K562 (cell line): ENCODE data around the gene SNRPA. TPM values are rescaled to one million over a fixed set of nuclear protein-coding genes. Genes with fewer than 3 reads are reported as not detected.

Experiments
- ATAC-seq: fragments of 200-7000 bp; cut with Tn5 transposase; 3 replicates; pipeline ENCODE4 v1.9.1; 2020; ENCODE audit warnings: moderate library complexity
- BruUV-seq: library from RNA; stranded (reverse); fragments of 400-500 nt; replicated peaks from 2 replicates; lab custom pipeline; 2021; lab: Mats Ljungman, UMichigan
- CTCF ChIA-PET: fragments of 300-600 bp; formaldehyde crosslinking; extraction: SDS; loops from one replicate; lab custom pipeline; 2021; ENCODE audit warnings: low intra/inter-chr PET ratio; lab: Yijun Ruan, JAX
- POLR2A ChIA-PET: fragments of 300-600, 350-650 bp; sonication (Branson Sonifier 250); formaldehyde crosslinking; extraction: SDS; loops from one replicate; lab custom pipeline; 2021; ENCODE audit warnings: antibody characterized with exemption, inconsistent platforms; lab: Yijun Ruan, JAX
- DNase-seq, 4 experiments: peaks; one replicate each; pipeline versions ENCODE4 v3.0.0 to v3.0.0-alpha.2; 2011 to 2018; ENCODE audit warnings: low spot score in 3 of 4, mixed read lengths in 3 of 4; ENCODE audit errors: extremely low read depth in 1 of 4
- FAIRE-seq: peaks from 2 replicates; lab custom pipeline; 2011; peaks lifted over from hg19 to GRCh38; lab: Jason Lieb, UNC
- H2AFZ ChIP-seq: 2 replicates; pipeline ENCODE4 v1.6.0; 2011; ENCODE audit warnings: low read depth, low read length, control low read depth, inconsistent platforms
- H3K27ac ChIP-seq: fragments of 200-600 bp; 3 replicates; pipeline ENCODE4 v1.8.0; 2011; ENCODE audit warnings: low read depth, mild to moderate bottlenecking, control low read depth, inconsistent platforms, low read length, moderate library complexity, mixed read lengths; ENCODE audit errors: extremely low read depth
- H3K27me3 ChIP-seq, 2 experiments: fragments of 300-600 bp in 1 of 2; 2 replicates in 1 of 2; 3 replicates in 1 of 2; pipeline versions ENCODE4 v1.6.0 to v1.8.0; 2011; ENCODE audit warnings: inconsistent platforms in 2 of 2, low read length in 2 of 2, mild to moderate bottlenecking in 1 of 2, mixed read lengths in 1 of 2, moderate library complexity in 1 of 2; ENCODE audit not compliant: control insufficient read depth in 2 of 2, insufficient read depth in 2 of 2
- H3K36me3 ChIP-seq: fragments of 300-600 bp; 3 replicates; pipeline ENCODE4 v1.8.0; 2011; ENCODE audit warnings: mild to moderate bottlenecking, low read length, inconsistent platforms; ENCODE audit not compliant: control insufficient read depth, insufficient read depth
- H3K4me1 ChIP-seq, 2 experiments: fragments of 200-600 bp in 1 of 2; replicated peaks in 1 of 2; 2 replicates in 1 of 2; 3 replicates in 1 of 2; pipeline versions ENCODE4 v1.5.1 to v1.8.0; 2011; ENCODE audit warnings: inconsistent platforms in 2 of 2, low read length in 2 of 2, mild to moderate bottlenecking in 1 of 2, mixed read lengths in 1 of 2, moderate library complexity in 1 of 2; ENCODE audit not compliant: control insufficient read depth in 2 of 2, insufficient read depth in 2 of 2
- H3K4me2 ChIP-seq: 2 replicates; pipeline ENCODE4 v1.6.1; 2011; ENCODE audit warnings: low read length, control low read depth, inconsistent platforms, mixed read lengths; ENCODE audit not compliant: insufficient read depth
- H3K4me3 ChIP-seq: fragments of 200-600 bp; sonication (generic), shearing (Covaris generic); 2 replicates; pipeline ENCODE4 v1.5.1; 2016; ENCODE audit warnings: control low read depth, inconsistent platforms
- H3K79me2 ChIP-seq: fragments of 200-600 bp; 3 replicates; pipeline ENCODE4 v1.8.0; 2011; ENCODE audit warnings: low read length, inconsistent platforms; ENCODE audit not compliant: control insufficient read depth, insufficient read depth
- H3K9ac ChIP-seq, 2 experiments: 2 replicates each; pipeline versions ENCODE4 v1.6.0 to v1.6.1; 2011; ENCODE audit warnings: low read depth in 2 of 2, low read length in 2 of 2, control low read depth in 1 of 2, inconsistent platforms in 1 of 2, mild to moderate bottlenecking in 1 of 2, mixed read lengths in 1 of 2; ENCODE audit not compliant: insufficient read depth in 1 of 2
- H3K9me1 ChIP-seq: one replicate; pipeline ENCODE4 v1.6.0; 2011; ENCODE audit warnings: inconsistent platforms, mild to moderate bottlenecking, low read length, moderate library complexity; ENCODE audit not compliant: control insufficient read depth, insufficient read depth
- H3K9me3 ChIP-seq: replicated peaks from 2 replicates; pipeline ENCODE4 v1.5.1; 2011; ENCODE audit warnings: low read depth, low read length, inconsistent platforms; ENCODE audit not compliant: control insufficient read depth, insufficient read depth
- H4K20me1 ChIP-seq: replicated peaks from 2 replicates; pipeline ENCODE4 v1.6.1; 2011; ENCODE audit warnings: low read length, inconsistent platforms, mixed read lengths; ENCODE audit not compliant: control insufficient read depth, insufficient read depth
- BRCA1 ChIP-seq, 2 experiments: fragments of 450-650 bp in 1 of 2; sonication (generic) in 1 of 2; formaldehyde crosslinking in 1 of 2; IDR thresholded peaks; 2 replicates each; pipeline versions ENCODE4 v1.5.0 to v1.6.1; 2017 to 2020; ENCODE audit warnings: mild to moderate bottlenecking in 1 of 2, missing genetic modification reagents in 1 of 2
- CREBBP ChIP-seq: IDR thresholded peaks from one replicate; pipeline ENCODE4 v1.6.1; 2012; ENCODE audit warnings: low read depth, mild to moderate bottlenecking, control low read depth, inconsistent platforms, low read length
- E2F3 ChIP-seq: fragments of 250-450 bp; sonication (Bioruptor Pico); IDR thresholded peaks from 2 replicates; pipeline ENCODE4 v1.4.0; 2020; ENCODE audit warnings: mild to moderate bottlenecking
- ETV1 ChIP-seq: fragments of 450-650 bp; conservative IDR thresholded peaks from 2 replicates; pipeline ENCODE4 v1.6.1; 2016; ENCODE audit warnings: missing genetic modification characterization, control low read depth, low read depth, missing compliant biosample characterization
- FIP1L1 ChIP-seq: fragments of 200-400 bp; formaldehyde crosslinking; IDR thresholded peaks from 2 replicates; pipeline ENCODE4 v1.6.1; 2018; ENCODE audit warnings: mild to moderate bottlenecking, low read depth, low read length; ENCODE audit not compliant: poor library complexity, severe bottlenecking
- NBN ChIP-seq: fragments of 450-650 bp; IDR thresholded peaks from 2 replicates; pipeline ENCODE4 v1.6.1; 2016; ENCODE audit warnings: low read depth, mild to moderate bottlenecking
- NCOA1 ChIP-seq: fragments of 450-650 bp; IDR thresholded peaks from 2 replicates; pipeline ENCODE4 v1.6.1; 2016; ENCODE audit warnings: low read depth
- NCOA4 ChIP-seq: fragments of 450-650 bp; IDR thresholded peaks from 2 replicates; pipeline ENCODE4 v1.6.1; 2018; ENCODE audit warnings: mild to moderate bottlenecking; ENCODE audit not compliant: partially characterized antibody
- NR2C1 ChIP-seq, 2 experiments: fragments of 450-650 bp; IDR thresholded peaks; 2 replicates each; pipeline ENCODE4 v1.6.1; 2017; ENCODE audit warnings: mild to moderate bottlenecking in 2 of 2, antibody characterized with exemption in 1 of 2, inconsistent platforms in 1 of 2, missing compliant biosample characterization in 1 of 2, missing genetic modification characterization in 1 of 2
- RBM25 ChIP-seq: fragments of 200-400 bp; formaldehyde crosslinking; IDR thresholded peaks from 2 replicates; pipeline ENCODE4 v1.6.1; 2018; ENCODE audit warnings: low read length, low read depth, moderate library complexity; ENCODE audit not compliant: severe bottlenecking
- SRSF9 ChIP-seq: fragments of 200-400 bp; formaldehyde crosslinking; IDR thresholded peaks from 2 replicates; pipeline ENCODE4 v1.6.1; 2017; ENCODE audit warnings: low read depth, low read length, borderline replicate concordance
- SUPT5H ChIP-seq: fragments of 450-650 bp; IDR thresholded peaks from 2 replicates; pipeline ENCODE4 v1.6.1; 2016
- USF1 ChIP-seq: sonication (generic); formaldehyde crosslinking; IDR thresholded peaks from 2 replicates; pipeline ENCODE4 v1.9.0; 2022; ENCODE audit warnings: mild to moderate bottlenecking, missing genetic modification reagents
- ZBTB5 ChIP-seq: fragments of 450-650 bp; IDR thresholded peaks from 2 replicates; pipeline ENCODE4 v1.6.1; 2017; ENCODE audit warnings: antibody characterized with exemption
- ZNF133 ChIP-seq: fragments of 250-450 bp; sonication (Bioruptor Pico); IDR thresholded peaks from 2 replicates; pipeline ENCODE4 v1.4.0; 2020; ENCODE audit warnings: mild to moderate bottlenecking
- ZNF589 ChIP-seq: fragments of 200-800 bp; sonication (Bioruptor generic); IDR thresholded peaks from 2 replicates; pipeline ENCODE4 v1.6.1; 2016; ENCODE audit warnings: low read depth, missing genetic modification characterization, missing compliant biosample characterization
- WGBS: fragments of 100-300 bp; shearing (Covaris generic); methylation state at CpG from one replicate; pipeline ENCODE4 v1.1.6; 2016; ENCODE audit warnings: low coverage, mixed read lengths; ENCODE audit not compliant: insufficient coverage; ENCODE audit errors: missing lambda C conversion rate; 5-methylcytosine and 5-hydroxymethylcytosine counted together
- in situ Hi-C: fragments of 300-500 bp; cut with MboI; formaldehyde crosslinking; loops from 4 replicates; pipeline ENCODE4 v1.15.0; 2018; ENCODE audit warnings: inconsistent platforms, mixed read lengths
- intact Hi-C: fragments of 100-400 bp; cut with micrococcal nuclease; formaldehyde crosslinking; loops from 2 replicates; pipeline ENCODE4 v1.14.2; 2022
- polyA plus RNA-seq, 8 experiments: library from polyadenylated mRNA; depleted of rRNA in 4 of 8; stranded (reverse) in 5 of 8; unstranded in 3 of 8; fragments of >200 nt; fragmentation: Nextera tagmentation in 2 of 8; fragmentation: Illumina TruSeq in 1 of 8; extraction: Ambion mirVana in 2 of 8; extraction: Trizol in 1 of 8; gene quantifications; 2 replicates each; pipeline versions ENCODE4 v1.2.1 to v1.2.3, GENCODE V29; 2011 to 2014; ENCODE audit warnings: inconsistent platforms in 1 of 8, missing spikeins in 1 of 8
- total RNA-seq, 7 experiments: library from RNA; depleted of rRNA in 6 of 7; stranded (reverse); fragments of >200 nt in 6 of 7; fragmentation: Illumina TruSeq in 2 of 7; extraction: Trizol in 2 of 7; gene quantifications; 2 replicates each; pipeline versions ENCODE4 v1.2.1 to v1.2.3, GENCODE V29; 2011 to 2021; ENCODE audit warnings: low replicate concordance in 1 of 7

Gene SNRPA
- total and polyA plus RNA-seq, 9 of the 15 experiments (the other 6 are each of a cell fraction or from before 2014, with no cell fraction given): 16.3 to 311 (median 193) TPM

- peak overlapping the region; percentile 28 to 98 for H3K9ac ChIP-seq
- ChIA-PET POLR2A (interaction anchor here (0.5 to 1.7 kb wide), 8 partner anchors 8 to 464 kb away, joined by 3 to 9 read pairs (median 3); partner anchors contain the start of genes ACTMAP and RAB4B), CTCF (no interaction called here)
- peak overlapping the region; percentile 19 for H3K4me3 ChIP-seq
- peaks cover 74% of the 10 kb centered on the region for H3K79me2 ChIP-seq
- peaks cover 19% of the 10 kb centered on the region for H3K9me1 ChIP-seq
- H4K20me1 ChIP-seq: peaks cover 50% of the 10 kb centered on the region
- ATAC-seq (no peak), FAIRE-seq (peak; percentile 32), DNase-seq (peak in 1 of 4 experiments; percentile 48)
- H3K4me1 ChIP-seq: peaks cover 53 to 73% of the 10 kb centered on the region in 2 experiments
- H3K9me3 ChIP-seq: no peaks in the 10 kb centered on the region
- no peak overlapping the region for H2AFZ ChIP-seq
- BruUV-seq: TSS peak; percentile 60
- H3K4me2 ChIP-seq: peak overlapping the region; percentile 79
- H3K27ac ChIP-seq: peak overlapping the region; percentile 53
- peaks cover 65% of the 10 kb centered on the region; the same call in 2 of the 3 replicates for H3K36me3 ChIP-seq
- WGBS: 29% methylated on average over 11 of the region's 13 CpGs
- intact Hi-C loops (no loop called here), in situ Hi-C loops (no loop called here)
- H3K27me3 ChIP-seq: no peaks in the 10 kb centered on the region
- TF ChIP-seq NR2C1 (IDR thresholded peaks at IDR 0.05): no peak
- no peak for TF ChIP-seq NR2C1 (tag; IDR thresholded peaks at IDR 0.05)
- TF ChIP-seq ETV1 (tag): no peak
- TF ChIP-seq RBM25: no peak
- TF ChIP-seq NBN: no peak
- no peak for TF ChIP-seq SRSF9
- no peak for TF ChIP-seq E2F3 (CRISPR knock-in tag)
- 0 out of 2 replicates have a peak, but pooled peaks have one; percentile 14 for TF ChIP-seq USF1 (CRISPR knock-in tag)
- no peak for TF ChIP-seq ZNF133 (CRISPR knock-in tag)
- no peak for TF ChIP-seq NCOA4
- TF ChIP-seq SUPT5H: 0 out of 2 replicates have a peak, but pooled peaks have one; percentile 29
- no peak for TF ChIP-seq BRCA1 (IDR thresholded peaks at IDR 0.05)
- no peak for TF ChIP-seq BRCA1 (CRISPR knock-in tag; IDR thresholded peaks at IDR 0.05)
- no peak for TF ChIP-seq ZBTB5
- TF ChIP-seq CREBBP: no peak
- TF ChIP-seq NCOA1: no peak
- TF ChIP-seq FIP1L1: no peak
- no peak for TF ChIP-seq ZNF589
Measured at GRCh38 chr19:40801426-40802299, 50.7 kb downstream of the SNRPA start.
